Ovary (tissue), 10 donors: ENCODE data around the gene BAIAP2L2. TPM values are rescaled to one million over a fixed set of nuclear protein-coding genes. Genes with fewer than 3 reads are reported as not detected.
A peak's percentile ranks its signal among the peaks of the same experiment; 100 is the strongest.
"Not testable (repeated sequence)": the region's sequence is repeated elsewhere in the genome, so short reads cannot be mapped to it uniquely, and the experiment has no call there.

Experiments
- DNase-seq, 5 donors: peaks; one replicate each; pipeline ENCODE4 v3.0.0-alpha.2; 2019 to 2020
- H3K27ac ChIP-seq, 2 donors: fragments of 200-600 bp; one replicate each; pipeline versions ENCODE4 v1.5.1 to v1.8.0; 2019 to 2022
- H3K27me3 ChIP-seq: fragments of 200-600 bp; one replicate; pipeline ENCODE4 v1.8.0; 2022
- H3K36me3 ChIP-seq: fragments of 200-600 bp; sonication (generic); one replicate; pipeline ENCODE4 v1.5.1; 2019
- H3K4me1 ChIP-seq: one replicate; pipeline ENCODE4 v1.8.1; 2013; ENCODE audit warnings: mild to moderate bottlenecking, moderate library complexity; ENCODE audit not compliant: insufficient read depth
- H3K4me3 ChIP-seq: fragments of 200-600 bp; sonication (generic); one replicate; pipeline ENCODE4 v1.5.1; 2017
- H3K9me3 ChIP-seq, 2 donors: fragments of 200-600 bp in 1 of 2; sonication (generic) in 1 of 2; one replicate each; pipeline versions ENCODE4 v1.5.1 to v1.8.1; 2013 to 2019; ENCODE audit warnings: mild to moderate bottlenecking in 1 of 2, moderate library complexity in 1 of 2
- EP300 ChIP-seq: sonication (generic); formaldehyde crosslinking; IDR thresholded peaks from one replicate; pipeline ENCODE4 v1.6.1; 2017; ENCODE audit warnings: antibody characterized with exemption
- POLR2A ChIP-seq: fragments of 450-650 bp; IDR thresholded peaks from one replicate; pipeline ENCODE4 v1.6.1; 2017; ENCODE audit warnings: antibody characterized with exemption, mild to moderate bottlenecking, moderate library complexity
- WGBS, 3 donors: extraction: QIAGEN DNeasy Blood & Tissue Kit in 1 of 3; methylation state at CpG; one replicate each; pipeline versions ENCODE4 v1.1.5 to v1.1.7; 2013 to 2017; 5-methylcytosine and 5-hydroxymethylcytosine counted together
- intact Hi-C, 4 donors: fragments of 100-400 bp; cut with DNase I; formaldehyde crosslinking; loops; one replicate each; pipeline versions ENCODE4 v1.11.0 to v1.15.1; 2022 to 2023
- long read RNA-seq, 3 donors: library from polyadenylated mRNA in 2 of 3; unstranded in 2 of 3; transcript quantifications; one replicate each; pipeline ENCODE4 v2.0.0 and lab custom pipeline, GENCODE V29; 2021 to 2026
- polyA plus RNA-seq, 2 donors: library from polyadenylated mRNA; stranded (reverse); fragments of 200-250 nt in 1 of 2; fragments of 350-450 nt in 1 of 2; fragmentation: Illumina TruSeq in 1 of 2; extraction: RNeasy Lipid Tissue Mini Kit (QIAGEN cat#74804) in 1 of 2; gene quantifications; one replicate each; pipeline ENCODE4 v1.2.3, GENCODE V29; 2013 to 2014
- total RNA-seq, 7 donors: library from RNA; depleted of rRNA in 2 of 7; stranded (reverse); fragments of >200 nt in 2 of 7; fragmentation: NEBNext Ultra II Directional in 3 of 7; extraction: Animal tissue kit (Norgen Biotek cat#: 25700) in 3 of 7; gene quantifications; one replicate each; pipeline versions ENCODE4 v1.1.0 to v1.2.4, GENCODE V29; 2016 to 2023
- TF ChIP-seq, protein P1 (sequence below), 3 donors: fragments of 450-650 bp in 2 of 3; fragments of 200-600 bp in 1 of 3; IDR thresholded peaks; one replicate each; pipeline versions ENCODE4 v1.5.1 to v1.8.0; 2016 to 2022; ENCODE audit warnings: antibody characterized with exemption in 3 of 3, mild to moderate bottlenecking in 1 of 3
- donor health status: DM: no; HTN: no; CAD: no; lungs with moderate emphysema.
- donor health status: DM: no; HTN: no; CAD: no.
- donor health status: Bipolar disorder and iron deficiency.
- donor health status: DM: yes; HTN: yes; CAD: no.
- donor health status: DM: no; HTN: no; CAD: no.
- donor health status: DM: yes; HTN: yes; CAD: no.

BAIAP2L2 gene, protein sequence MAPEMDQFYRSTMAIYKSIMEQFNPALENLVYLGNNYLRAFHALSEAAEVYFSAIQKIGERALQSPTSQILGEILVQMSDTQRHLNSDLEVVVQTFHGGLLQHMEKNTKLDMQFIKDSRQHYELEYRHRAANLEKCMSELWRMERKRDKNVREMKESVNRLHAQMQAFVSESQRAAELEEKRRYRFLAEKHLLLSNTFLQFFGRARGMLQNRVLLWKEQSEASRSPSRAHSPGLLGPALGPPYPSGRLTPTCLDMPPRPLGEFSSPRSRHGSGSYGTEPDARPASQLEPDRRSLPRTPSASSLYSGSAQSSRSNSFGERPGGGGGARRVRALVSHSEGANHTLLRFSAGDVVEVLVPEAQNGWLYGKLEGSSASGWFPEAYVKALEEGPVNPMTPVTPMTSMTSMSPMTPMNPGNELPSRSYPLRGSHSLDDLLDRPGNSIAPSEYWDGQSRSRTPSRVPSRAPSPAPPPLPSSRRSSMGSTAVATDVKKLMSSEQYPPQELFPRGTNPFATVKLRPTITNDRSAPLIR
- total RNA-seq (1 to 10 TPM in 3 of 7 donors, under 1 TPM in 4; 0.40 to 3.1 (median 0.69) TPM), polyA plus RNA-seq (1 to 10 TPM in 1 of 2 donors, not detected in 1; 1.7 TPM)
- long read RNA-seq, donor 1, partial matches to known transcripts: 0 of 1 reads
- long read RNA-seq, donor 1, other reads (novel, unspliced or antisense): 1 of 1 reads
- long read RNA-seq, donor 2: 0 reads
- long read RNA-seq, donor 3, partial matches to known transcripts: 0 of 5 reads
- long read RNA-seq, donor 3, other reads (novel, unspliced or antisense): 1 of 5 reads

DNA sequence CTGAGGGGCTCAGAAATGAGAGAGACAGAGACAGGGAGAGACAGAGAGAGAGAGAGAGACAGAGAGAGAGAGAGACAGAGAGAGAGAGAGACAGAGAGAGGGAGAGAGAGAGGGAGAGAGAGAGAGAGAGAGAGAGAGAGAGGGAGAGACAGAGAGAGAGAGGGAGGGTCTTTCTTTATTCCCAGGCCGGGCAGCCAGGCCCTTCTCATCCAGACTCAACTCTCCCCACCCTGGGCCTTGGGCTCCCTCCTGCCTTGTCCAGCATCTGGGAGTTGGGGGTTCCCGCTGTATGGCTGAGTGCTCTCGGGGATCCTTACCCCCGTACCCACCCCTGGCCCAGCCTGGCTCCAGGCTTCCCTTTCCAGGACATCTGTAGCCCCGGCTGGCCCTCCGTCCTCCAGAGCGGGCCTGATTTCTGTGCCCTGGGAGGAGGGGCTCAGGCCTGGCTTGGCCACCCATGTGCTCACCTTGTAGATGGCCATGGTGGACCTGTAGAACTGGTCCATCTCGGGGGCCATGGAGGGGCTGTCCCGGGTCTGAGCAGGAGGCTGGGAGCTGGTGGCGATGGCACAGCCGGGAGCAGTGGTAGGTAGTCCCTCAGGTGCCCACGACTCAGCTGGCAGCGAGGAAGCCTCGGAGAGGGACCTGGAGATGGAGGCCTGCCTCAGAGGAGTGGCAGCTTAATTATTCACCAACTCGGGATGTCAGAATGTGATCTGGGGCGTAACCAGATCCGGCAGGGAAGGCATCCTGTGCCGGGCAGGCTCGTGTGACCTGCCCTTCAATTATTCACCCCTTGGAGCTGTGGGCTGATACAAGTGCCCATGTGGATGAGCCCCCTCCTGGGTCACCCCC is at the start of gene BAIAP2L2:
TSS of gene BAIAP2L2 (minus strand) at position 677 of the 855 bp plus-strand sequence. CDS start at position 518, 159 bp downstream.
- Histone ChIP-seq H3K4me1 (no peaks in the 10 kb centered on the region), H3K9me3 (no peaks in the 10 kb centered on the region), H3K27me3 (no peaks in the 10 kb centered on the region), H3K36me3 (no peaks in the 10 kb centered on the region), H3K4me3 (no peak within 1 kb of the TSS), H3K27ac (no peak within 1 kb of the TSS)
- WGBS, 3 donors: 80 to 85% (median 85%) methylated on average over 18 to 19 of the region's 19 CpGs
- TF ChIP-seq, protein P1, sequence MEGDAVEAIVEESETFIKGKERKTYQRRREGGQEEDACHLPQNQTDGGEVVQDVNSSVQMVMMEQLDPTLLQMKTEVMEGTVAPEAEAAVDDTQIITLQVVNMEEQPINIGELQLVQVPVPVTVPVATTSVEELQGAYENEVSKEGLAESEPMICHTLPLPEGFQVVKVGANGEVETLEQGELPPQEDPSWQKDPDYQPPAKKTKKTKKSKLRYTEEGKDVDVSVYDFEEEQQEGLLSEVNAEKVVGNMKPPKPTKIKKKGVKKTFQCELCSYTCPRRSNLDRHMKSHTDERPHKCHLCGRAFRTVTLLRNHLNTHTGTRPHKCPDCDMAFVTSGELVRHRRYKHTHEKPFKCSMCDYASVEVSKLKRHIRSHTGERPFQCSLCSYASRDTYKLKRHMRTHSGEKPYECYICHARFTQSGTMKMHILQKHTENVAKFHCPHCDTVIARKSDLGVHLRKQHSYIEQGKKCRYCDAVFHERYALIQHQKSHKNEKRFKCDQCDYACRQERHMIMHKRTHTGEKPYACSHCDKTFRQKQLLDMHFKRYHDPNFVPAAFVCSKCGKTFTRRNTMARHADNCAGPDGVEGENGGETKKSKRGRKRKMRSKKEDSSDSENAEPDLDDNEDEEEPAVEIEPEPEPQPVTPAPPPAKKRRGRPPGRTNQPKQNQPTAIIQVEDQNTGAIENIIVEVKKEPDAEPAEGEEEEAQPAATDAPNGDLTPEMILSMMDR (IDR thresholded peaks at IDR 0.05): no peak
- TF ChIP-seq POLR2A: no peak
- intact Hi-C loops: loop anchor here in 2 of 4 donors (5.0 to 10.0 kb wide), 2 partner anchors 55 to 242 kb away; partner anchors contain the start of gene PICK1 (in 1 of the 2)
- DNase-seq: peak in 1 of 5 donors; percentile 16

DNA sequence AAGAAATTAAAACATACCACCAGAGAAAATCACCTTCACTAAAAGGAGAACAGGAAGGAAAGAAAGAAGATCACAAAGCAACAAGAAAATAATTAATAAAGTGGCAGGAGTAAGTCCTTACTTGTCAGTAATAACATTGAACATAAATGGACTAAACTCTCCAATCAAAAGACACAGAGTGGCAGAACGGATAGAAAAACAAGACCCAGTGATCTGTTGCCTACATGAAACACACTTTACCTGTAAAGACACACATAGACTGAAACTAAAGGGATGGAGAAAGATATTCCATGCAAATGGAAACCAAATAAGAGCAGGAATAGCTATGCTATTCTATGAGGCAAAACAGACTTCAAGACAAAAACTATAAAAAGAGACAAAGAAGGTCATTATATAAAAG is 45.2 kb upstream of the BAIAP2L2 start:
- no peak for DNase-seq
- no peaks in the 10 kb centered on the region for H3K9me3 ChIP-seq
- intact Hi-C loops: no loop called here
- no peaks in the 10 kb centered on the region for H3K4me1 ChIP-seq
- no peaks in the 10 kb centered on the region for H3K36me3 ChIP-seq
- no peaks in the 10 kb centered on the region for H3K27me3 ChIP-seq
- 89 to 97% (median 95%) methylated on average over 1 of the region's 1 CpG for WGBS, 3 donors
- no peak overlapping the region for H3K4me3 ChIP-seq
- H3K27ac ChIP-seq: no peak overlapping the region
- no peak for TF ChIP-seq EP300
- TF ChIP-seq, protein P1 (IDR thresholded peaks at IDR 0.05): no peak
- TF ChIP-seq POLR2A: no peak

DNA sequence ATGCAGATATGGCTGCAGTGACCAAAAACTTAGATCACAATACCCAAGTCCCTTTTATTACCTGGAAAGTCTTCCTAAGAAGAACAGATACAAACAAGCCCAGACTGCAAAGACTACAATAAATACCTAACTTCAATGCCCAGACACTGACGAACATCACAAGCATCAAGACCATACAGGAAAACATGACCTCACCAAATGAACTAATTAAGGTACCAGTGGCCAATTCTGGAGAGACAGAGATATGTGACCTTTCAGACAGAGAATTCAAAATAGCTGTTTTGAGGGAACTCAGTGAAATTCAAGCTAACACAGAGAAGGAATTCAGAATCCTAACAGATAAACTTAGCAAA is 44.1 kb upstream of the BAIAP2L2 start:
- H3K4me1 ChIP-seq, intact Hi-C loops, H3K36me3 ChIP-seq, DNase-seq, H3K9me3 ChIP-seq, H3K4me3 ChIP-seq, H3K27ac ChIP-seq, H3K27me3 ChIP-seq: not testable (repeated sequence)
- 55 to 66% (median 65%) methylated on average over 1 of the region's 1 CpG for WGBS, 3 donors

DNA sequence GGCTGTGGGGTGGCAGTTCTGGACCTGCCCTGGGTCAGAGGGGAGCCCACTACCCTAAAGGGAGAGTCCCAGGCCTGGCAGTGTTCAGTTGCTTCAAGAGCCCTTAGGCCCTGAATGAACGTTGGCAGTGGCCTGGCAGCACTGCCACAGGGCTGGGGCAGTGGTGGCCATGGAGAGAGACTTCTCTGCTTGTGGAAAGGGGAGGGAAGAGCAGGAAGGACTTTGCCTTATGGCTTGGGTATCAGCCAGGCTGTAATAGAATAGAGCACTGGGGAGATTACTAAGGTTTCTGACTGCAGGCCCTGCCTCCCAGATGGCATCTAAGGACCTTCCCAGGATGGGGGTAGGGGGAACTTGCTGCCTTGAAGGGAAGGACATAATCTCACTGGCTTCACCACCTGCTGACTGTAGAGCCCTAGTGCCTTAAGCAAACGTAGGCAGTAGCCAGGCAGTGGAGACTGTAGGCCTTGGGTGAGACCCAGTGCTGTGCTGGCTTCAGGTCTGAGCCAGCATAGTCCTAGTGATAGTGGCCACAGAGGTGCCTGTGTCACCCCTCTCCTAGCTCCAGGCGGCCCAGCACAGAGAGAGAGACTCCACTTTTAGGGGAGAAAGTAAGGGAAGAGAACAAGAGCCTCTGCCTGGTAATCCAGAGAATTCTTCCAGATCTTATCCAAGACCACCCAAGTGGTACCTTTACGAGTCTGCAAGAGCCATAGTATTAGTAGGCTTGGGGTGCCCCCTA is 43.5 kb upstream of the BAIAP2L2 start:
- no peaks in the 10 kb centered on the region for H3K9me3 ChIP-seq
- peak in 1 of 5 donors; percentile 7 for DNase-seq
- no peaks in the 10 kb centered on the region for H3K4me1 ChIP-seq
- intact Hi-C loops: no loop called here
- 53 to 71% (median 61%) methylated on average over 4 of the region's 4 CpGs for WGBS, 3 donors
- no peak overlapping the region for H3K27ac ChIP-seq
- H3K4me3 ChIP-seq: no peak overlapping the region
- H3K36me3 ChIP-seq: no peaks in the 10 kb centered on the region
- TF ChIP-seq, protein P1 (IDR thresholded peaks at IDR 0.05): no peak
- TF ChIP-seq EP300 (no peak), POLR2A (no peak)
- H3K27me3 ChIP-seq: no peaks in the 10 kb centered on the region
